HG03460 (cell line): ENCODE measurements around the gene PHGDH.
"Not testable (repeated sequence)": the region's sequence is repeated elsewhere in the genome, so short reads cannot be mapped to it uniquely, and the experiment has no call there.

Experiments
- ATAC-seq: cut with Tn5 transposase; IDR thresholded peaks from one replicate; pipeline ENCODE4 v1.9.1; 2021; ENCODE audit not compliant: unreplicated experiment

The PHGDH gene

GRCh38 chr1:119784191-119784781, 72.6 kb downstream of the PHGDH start:
- ATAC-seq: no peak

GRCh38 chr1:119786046-119786445, 74.3 kb downstream of the PHGDH start:
- not testable (repeated sequence) for ATAC-seq

- ATAC-seq: not testable (repeated sequence)
Observed at GRCh38 chr1:119786473-119787050, 74.8 kb downstream of the PHGDH start.

GRCh38 chr1:119787776-119788175, 76.0 kb downstream of the PHGDH start:
- ATAC-seq: no peak

- ATAC-seq: no peak
Observed at GRCh38 chr1:119790451-119791198, 78.9 kb downstream of the PHGDH start.

GRCh38 chr1:119791377-119791776, 79.6 kb downstream of the PHGDH start:
- ATAC-seq: no peak
